ENCODE data around the gene NF1.

DNA sequence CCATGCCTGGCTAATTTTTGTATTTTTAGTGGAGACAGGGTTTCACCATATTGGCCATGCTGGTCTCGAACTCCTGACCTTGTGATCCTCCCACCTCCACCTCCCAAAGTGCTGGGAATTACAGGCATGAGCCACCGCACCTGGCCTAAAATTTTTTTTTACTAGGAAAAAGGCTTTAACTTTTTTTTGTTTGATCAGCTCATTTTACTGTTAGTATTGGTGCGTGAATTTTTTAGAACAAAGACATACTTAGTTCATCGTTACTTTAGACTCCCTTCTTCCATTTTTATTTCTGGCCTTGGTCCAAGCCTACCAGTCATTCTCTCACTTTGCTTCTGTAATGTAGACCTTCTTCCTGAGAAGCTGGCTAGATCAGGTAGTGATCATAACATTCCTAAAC, 271.3 kb downstream of the NF1 start:
- TF ChIP-seq, protein P1, sequence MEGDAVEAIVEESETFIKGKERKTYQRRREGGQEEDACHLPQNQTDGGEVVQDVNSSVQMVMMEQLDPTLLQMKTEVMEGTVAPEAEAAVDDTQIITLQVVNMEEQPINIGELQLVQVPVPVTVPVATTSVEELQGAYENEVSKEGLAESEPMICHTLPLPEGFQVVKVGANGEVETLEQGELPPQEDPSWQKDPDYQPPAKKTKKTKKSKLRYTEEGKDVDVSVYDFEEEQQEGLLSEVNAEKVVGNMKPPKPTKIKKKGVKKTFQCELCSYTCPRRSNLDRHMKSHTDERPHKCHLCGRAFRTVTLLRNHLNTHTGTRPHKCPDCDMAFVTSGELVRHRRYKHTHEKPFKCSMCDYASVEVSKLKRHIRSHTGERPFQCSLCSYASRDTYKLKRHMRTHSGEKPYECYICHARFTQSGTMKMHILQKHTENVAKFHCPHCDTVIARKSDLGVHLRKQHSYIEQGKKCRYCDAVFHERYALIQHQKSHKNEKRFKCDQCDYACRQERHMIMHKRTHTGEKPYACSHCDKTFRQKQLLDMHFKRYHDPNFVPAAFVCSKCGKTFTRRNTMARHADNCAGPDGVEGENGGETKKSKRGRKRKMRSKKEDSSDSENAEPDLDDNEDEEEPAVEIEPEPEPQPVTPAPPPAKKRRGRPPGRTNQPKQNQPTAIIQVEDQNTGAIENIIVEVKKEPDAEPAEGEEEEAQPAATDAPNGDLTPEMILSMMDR (IDR thresholded peaks at IDR 0.05; ENCODE audit: poor library complexity): no peak
- TF ChIP-seq EZH2 (IDR thresholded peaks at IDR 0.05; ENCODE audit: borderline replicate concordance): no peak
- no peak for TF ChIP-seq EZH2phosphoT487 (IDR thresholded peaks at IDR 0.05; ENCODE audit: low read depth, severe bottlenecking, unreplicated experiment)
